Measurements from ENCODE around the gene TLR7.

GRCh38 chrX:12917753-12918152 lies 50.9 kb downstream of the TLR7 start:
- TF ChIP-seq MXI1 (IDR thresholded peaks at IDR 0.05; ENCODE audit: borderline replicate concordance, low read depth, low read length) = no peak
- TF ChIP-seq POLR2A (IDR thresholded peaks at IDR 0.05; ENCODE audit: low read depth, low read length) = no peak
- TF ChIP-seq, protein P1, sequence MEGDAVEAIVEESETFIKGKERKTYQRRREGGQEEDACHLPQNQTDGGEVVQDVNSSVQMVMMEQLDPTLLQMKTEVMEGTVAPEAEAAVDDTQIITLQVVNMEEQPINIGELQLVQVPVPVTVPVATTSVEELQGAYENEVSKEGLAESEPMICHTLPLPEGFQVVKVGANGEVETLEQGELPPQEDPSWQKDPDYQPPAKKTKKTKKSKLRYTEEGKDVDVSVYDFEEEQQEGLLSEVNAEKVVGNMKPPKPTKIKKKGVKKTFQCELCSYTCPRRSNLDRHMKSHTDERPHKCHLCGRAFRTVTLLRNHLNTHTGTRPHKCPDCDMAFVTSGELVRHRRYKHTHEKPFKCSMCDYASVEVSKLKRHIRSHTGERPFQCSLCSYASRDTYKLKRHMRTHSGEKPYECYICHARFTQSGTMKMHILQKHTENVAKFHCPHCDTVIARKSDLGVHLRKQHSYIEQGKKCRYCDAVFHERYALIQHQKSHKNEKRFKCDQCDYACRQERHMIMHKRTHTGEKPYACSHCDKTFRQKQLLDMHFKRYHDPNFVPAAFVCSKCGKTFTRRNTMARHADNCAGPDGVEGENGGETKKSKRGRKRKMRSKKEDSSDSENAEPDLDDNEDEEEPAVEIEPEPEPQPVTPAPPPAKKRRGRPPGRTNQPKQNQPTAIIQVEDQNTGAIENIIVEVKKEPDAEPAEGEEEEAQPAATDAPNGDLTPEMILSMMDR (conservative IDR thresholded peaks at IDR 0.05; ENCODE audit: low read depth, low read length) = no peak
- no peak for TF ChIP-seq NFE2L2 (IDR thresholded peaks at IDR 0.05; ENCODE audit: low read depth, low read length)
- no peak for TF ChIP-seq RAD21 (IDR thresholded peaks at IDR 0.05; ENCODE audit: low read length)
- TF ChIP-seq RCOR1 (IDR thresholded peaks at IDR 0.05; ENCODE audit: insufficient replicate concordance, low read length) = no peak
- no peak for TF ChIP-seq FOS (IDR thresholded peaks at IDR 0.05; ENCODE audit: low read depth, low read length)
- no peak for TF ChIP-seq BHLHE40 (IDR thresholded peaks at IDR 0.05; ENCODE audit: low read depth, low read length)
